Ureter (tissue), 1 donor: ENCODE data around the gene ACOT7. TPM values are rescaled to one million over a fixed set of nuclear protein-coding genes. Genes with fewer than 3 reads are reported as not detected.

Experiments used
- DNase-seq: peaks from one replicate; pipeline ENCODE4 v3.0.0-alpha.2; 2020; ENCODE audit warnings: low spot score
- total RNA-seq: library from RNA; stranded (reverse); gene quantifications from one replicate; pipeline ENCODE4 v1.2.4, GENCODE V29; 2023
- donor health status: DM: yes; HTN: yes; CAD: no.

ACOT7 gene
- total RNA-seq, 1 donor from 2014 or later: 19.1 TPM

DNA sequence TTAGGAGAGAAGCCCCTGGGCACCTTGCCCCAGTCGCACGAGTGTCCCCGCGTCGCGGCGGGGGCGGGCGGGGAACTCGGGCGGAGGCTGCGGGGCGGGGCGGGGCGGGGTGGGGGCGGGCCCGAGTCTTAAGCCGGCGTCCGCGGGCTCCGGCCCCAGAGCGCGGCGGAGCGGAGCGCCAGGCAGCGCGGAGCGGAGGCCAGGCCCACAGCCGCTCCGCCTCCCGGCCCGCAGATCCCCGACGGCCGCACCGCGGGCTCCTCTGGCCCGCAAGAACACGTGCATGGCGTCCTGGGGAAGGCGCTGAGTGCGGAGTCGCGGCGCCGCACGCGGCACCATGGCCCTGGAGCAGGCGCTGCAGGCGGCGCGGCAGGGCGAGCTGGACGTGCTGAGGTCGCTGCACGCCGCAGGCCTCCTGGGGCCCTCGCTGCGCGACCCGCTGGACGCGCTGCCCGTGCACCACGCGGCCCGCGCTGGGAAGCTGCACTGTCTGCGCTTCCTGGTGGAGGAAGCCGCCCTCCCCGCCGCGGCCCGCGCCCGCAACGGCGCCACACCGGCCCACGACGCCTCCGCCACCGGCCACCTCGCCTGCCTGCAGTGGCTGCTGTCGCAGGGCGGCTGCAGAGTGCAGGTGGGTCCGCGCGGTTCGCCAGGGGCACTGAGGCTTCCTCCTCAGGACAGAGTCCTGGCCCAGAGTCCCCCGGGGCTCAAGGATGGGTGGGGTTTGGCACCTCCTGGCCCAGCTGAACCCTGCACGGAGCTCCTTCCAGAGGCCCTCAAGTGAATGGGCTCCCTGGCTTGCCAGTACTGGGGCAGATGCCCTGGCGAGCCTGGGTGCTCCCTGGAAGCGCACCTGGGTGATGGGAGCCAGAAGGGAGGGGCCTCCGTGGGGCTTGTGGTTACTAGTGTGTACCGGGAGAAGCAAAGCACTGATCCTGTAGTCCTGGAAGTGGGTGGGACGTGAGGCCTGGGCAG lies 31.3 kb upstream of the ACOT7 start, which contains the start of gene ESPN:
ESPN (plus strand) TSS at position 158 of the 975 bp plus-strand sequence; CDS start at position 338, 180 bp downstream.
- no peak for DNase-seq

DNA sequence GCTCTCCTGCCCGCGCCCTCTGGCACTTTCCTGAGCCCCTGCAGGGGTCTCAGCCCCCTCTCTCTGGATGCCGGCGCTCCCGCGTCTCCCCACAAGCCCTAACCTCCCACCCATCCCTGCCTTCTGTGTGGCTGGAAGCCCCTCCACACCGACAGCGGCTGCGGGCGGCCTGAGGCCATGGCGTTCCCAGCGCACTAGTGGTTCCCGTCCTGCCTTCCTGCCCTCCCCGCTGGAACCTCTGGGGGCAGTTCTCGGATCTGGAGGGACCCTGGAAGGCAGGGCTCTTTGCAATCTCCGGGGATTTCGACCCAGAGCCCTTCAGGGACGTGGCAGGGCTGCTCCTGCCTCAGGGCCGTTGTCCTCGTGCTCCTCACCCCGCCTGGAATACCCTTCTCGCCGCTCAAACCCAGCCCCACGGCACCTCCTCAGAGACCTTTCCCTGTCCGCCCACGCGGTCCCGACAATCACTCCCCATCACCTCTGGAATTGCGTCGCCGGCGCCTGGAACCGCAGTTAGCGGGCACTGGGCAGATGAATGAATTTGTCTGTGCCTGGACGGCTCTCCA lies 30.5 kb upstream of the ACOT7 start:
- DNase-seq: no peak

- no peak for DNase-seq
These were observed 29.9 kb upstream of the ACOT7 start for GRCh38 chr1:6423321-6423999.

DNA sequence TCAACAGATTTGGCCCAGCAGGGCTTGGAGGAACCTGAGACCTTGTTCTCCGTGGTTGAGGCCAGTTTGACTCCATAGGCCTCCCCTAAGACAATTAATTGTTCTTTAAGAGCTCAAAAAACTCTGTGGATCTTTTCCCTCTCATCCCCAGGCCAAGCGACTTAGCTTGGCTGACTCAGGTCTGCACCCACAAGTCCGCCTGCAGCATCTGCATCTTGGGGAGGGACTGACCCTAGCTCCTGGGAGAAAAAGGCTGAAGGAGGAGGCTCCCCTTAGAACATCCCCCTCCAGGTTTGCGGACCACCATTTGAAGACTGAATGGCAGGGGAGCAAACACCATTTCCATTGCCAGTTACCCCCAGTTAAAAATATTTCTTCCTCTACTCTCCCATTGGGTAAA lies 27.7 kb upstream of the ACOT7 start:
- DNase-seq: no peak

- no peak for DNase-seq
These were observed 27.0 kb upstream of the ACOT7 start for GRCh38 chr1:6420454-6421042.

DNA sequence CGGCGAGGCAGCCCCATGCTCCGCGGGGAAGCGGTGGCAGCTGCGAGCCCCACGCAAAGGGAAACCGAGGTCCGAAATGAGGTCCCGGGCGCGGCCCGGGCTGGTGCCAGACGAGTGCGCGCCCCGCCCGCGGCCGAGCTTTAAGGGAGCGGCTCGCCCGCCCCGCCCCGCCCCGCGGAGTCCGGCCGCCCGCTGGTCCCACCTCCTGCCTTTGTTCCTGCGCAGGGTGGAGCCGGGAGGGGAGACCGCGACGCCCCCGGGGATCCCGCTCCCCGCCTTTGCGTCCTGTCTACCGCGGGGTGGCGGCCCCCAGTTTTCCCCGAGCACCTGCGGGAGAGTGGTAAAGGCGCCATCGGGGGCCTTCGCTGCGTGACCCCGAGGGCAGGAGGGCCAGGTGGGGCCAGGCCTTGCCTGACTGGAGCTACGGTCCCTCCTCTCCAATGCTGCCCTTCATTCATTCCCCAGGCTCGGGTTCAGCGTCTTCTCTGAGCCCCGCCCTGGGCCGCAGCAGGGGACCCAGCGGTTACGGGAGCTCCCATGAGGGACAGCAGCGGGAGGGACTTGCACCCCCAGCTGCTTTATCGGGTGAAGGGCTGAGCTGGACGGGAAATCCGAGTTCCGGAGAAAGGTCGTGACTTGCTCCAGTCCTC lies 26.4 kb upstream of the ACOT7 start, which contains the start of gene HES2:
HES2 (minus strand) TSS at position 116 of the 650 bp plus-strand sequence; CDS start at position 17, 99 bp downstream.
- DNase-seq: no peak

DNA sequence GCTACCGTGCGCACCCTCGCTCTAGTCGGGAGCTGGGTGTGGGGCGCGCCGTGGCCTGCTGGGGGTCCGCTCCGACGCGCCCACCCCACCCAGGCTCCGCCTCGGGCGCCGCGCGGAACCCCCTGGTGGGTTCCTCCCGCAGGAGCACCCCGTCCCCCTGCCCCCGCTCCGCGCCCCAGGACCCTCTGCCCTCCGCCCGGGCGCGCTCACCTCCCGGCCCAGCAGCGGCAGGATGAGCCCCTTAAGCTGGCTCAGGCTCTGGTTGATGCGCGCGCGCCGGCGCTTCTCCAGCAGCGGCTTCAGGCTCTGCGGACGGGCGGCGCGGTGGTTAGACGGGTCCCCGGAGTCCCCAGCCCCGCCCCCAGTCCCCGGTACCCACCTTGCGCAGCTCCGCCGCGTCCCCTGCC lies 25.8 kb upstream of the ACOT7 start:
- no peak for DNase-seq

- no peak for DNase-seq
These were observed 25.3 kb upstream of the ACOT7 start for GRCh38 chr1:6418668-6419396.

- DNase-seq: no peak
These were observed 24.5 kb upstream of the ACOT7 start for GRCh38 chr1:6417961-6418667.

GRCh38 chr1:6416906-6417305 lies 23.3 kb upstream of the ACOT7 start:
- no peak for DNase-seq

DNA sequence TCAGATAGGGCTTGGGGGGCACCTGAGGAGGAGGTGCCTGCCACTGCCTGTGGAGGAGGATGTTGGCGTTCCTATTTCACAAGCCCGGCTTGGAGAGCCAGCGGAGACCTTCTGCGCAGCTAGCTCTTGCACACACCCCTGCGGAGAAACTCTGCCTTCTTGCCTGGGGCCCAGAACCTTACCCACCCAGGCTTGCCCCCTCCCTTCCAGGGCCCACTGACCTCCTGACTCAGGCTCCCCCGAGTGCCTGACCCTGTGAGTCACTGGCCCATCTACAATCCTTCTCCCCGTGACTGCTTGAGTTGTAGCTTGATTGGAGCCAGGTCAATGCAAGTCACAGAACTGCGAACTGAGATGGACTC lies 22.7 kb upstream of the ACOT7 start:
- no peak for DNase-seq

DNA sequence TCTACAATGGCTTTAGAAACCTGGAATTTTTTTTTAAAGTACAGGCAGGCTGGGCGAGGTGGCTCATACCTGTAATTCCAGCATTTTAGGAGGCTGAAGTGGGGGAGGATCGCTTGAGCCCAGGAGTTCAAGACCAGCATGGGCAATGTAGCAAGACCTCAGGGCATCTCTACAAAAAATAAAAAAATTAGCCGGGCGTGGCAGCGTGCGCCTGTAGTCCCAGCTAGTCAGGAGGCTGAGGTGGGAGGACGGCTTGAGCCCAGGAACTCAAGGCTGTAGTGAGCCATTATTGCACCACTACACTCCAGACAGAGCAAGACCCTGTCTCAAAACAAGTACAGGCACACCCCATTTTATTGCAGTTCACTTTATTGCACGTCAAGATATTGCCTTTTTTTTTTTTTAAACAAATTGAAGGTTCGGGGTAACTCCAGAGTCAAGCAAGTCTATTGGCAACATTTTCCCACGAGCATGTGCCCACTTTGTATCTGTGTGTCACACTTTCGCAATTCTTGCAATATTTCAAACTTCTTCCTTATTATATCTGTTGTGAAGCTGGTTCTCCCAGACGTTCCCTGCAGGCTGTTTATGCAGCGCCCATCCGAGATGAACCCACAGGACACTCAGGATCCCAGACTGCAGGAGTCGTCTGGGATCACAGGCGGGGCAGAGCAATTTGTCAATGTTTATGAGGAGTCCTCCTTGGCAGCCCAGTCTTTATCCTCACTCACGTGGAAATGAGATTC lies 21.5 kb upstream of the ACOT7 start:
- no peak for DNase-seq

GRCh38 chr1:6414443-6414844 lies 20.9 kb upstream of the ACOT7 start:
- no peak for DNase-seq

DNA sequence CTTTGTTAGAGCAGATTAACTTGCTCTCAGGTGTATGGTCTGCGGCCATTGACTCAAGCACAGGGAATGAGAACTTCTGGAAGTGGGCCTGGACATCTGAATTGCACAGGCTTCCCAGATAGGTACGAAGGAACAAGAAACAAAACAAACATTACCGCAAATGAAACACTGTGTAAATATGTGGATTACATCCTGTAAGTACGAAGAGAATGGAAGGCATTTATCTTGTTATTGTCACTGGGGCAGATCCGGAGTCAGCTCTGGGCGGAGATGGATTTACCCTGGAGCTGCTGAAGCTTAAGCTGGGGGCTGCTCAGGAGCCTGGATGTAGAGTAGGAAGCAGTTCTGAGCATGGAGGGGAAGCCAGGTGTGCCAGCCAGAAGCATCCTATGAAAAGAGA lies 19.3 kb upstream of the ACOT7 start:
- no peak for DNase-seq

DNA sequence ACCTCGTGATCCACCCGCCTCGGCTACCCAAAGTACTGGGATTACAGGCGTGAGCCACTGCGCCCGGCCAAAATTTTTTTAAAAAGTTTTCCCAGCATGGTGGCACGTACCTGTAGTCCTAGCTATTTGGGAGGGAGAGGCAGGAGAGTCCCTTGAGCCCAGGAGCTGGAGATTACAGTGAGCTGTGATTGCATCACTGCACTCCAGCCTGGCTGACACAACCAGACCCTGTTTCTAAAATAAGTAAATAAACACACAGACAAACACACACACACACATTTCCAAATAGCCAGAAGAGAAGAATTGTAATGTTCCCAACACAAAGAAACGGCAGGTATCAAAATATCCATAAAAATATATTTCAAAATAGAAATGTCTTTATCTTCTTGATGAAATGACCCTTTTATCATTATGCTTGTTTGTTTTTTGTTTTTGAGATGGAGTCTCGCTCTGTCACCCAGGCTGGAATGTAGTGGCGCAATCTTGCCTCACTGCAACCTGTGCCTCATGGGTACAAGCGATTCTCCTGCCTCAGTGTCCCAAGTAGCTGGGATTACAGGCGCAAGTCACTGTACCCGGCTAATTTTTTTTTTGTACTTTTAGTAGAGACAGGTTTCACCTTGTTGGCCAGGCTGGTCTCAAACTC lies 16.8 kb upstream of the ACOT7 start:
- no peak for DNase-seq

DNA sequence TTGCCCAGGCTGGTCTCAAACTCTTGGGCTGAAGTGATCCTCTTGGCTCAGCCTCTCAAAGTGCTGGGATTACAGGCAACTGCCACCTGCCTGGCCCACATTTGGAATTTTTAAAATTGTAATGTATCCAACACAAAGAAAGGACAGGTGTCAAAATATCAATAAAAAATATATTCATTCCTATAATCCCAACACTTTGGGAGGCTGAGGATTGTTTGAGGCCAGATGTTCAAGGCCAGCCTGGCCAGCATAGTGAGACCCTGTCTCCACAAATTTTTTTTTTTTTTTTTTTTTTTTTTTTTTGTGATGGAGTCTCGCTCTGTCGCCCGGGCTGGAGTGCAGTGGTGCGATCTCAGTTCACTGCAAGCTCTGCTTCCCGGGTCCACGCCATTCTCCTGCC lies 16.2 kb upstream of the ACOT7 start:
- no peak for DNase-seq

- no peak for DNase-seq
These were observed 15.5 kb upstream of the ACOT7 start for GRCh38 chr1:6409053-6409452.

- no peak for DNase-seq
These were observed 14.5 kb upstream of the ACOT7 start for GRCh38 chr1:6408023-6408422.

GRCh38 chr1:6401673-6402072 lies 8.1 kb upstream of the ACOT7 start:
- no peak for DNase-seq
